RKO (cell line): ENCODE measurements around the gene DNAAF9.

Experiments used
- DNase-seq: peaks from one replicate; pipeline ENCODE4 v3.0.0-alpha.2; 2016; ENCODE audit warnings: low spot score

Gene DNAAF9

GRCh38 chr20:3410464-3410863 lies 3.0 kb upstream of the DNAAF9 start:
- no peak for DNase-seq

- DNase-seq = no peak
Observed at GRCh38 chr20:3409417-3409816, 1.9 kb upstream of the DNAAF9 start.

GRCh38 chr20:3407771-3408637 lies 535 bp upstream of the DNAAF9 start:
- DNase-seq = no peak

- DNase-seq = no peak
Observed at GRCh38 chr20:3406481-3407039, 909 bp downstream of the DNAAF9 start.

GRCh38 chr20:3405696-3406358 lies 1.6 kb downstream of the DNAAF9 start:
- DNase-seq = no peak

GRCh38 chr20:3405139-3405538 lies 2.3 kb downstream of the DNAAF9 start:
- no peak for DNase-seq

- DNase-seq = no peak
Observed at GRCh38 chr20:3404402-3404801, 3.1 kb downstream of the DNAAF9 start.

- no peak for DNase-seq
Observed at GRCh38 chr20:3403741-3404140, 3.7 kb downstream of the DNAAF9 start.

GRCh38 chr20:3402453-3402852 lies 5.0 kb downstream of the DNAAF9 start:
- DNase-seq = no peak

- DNase-seq = no peak
Observed at GRCh38 chr20:3400260-3401155, 7.0 kb downstream of the DNAAF9 start.

- peak; percentile 7 for DNase-seq
Observed at GRCh38 chr20:3398681-3399252, 8.7 kb downstream of the DNAAF9 start.

- DNase-seq = no peak
Observed at GRCh38 chr20:3396492-3396891, 11.0 kb downstream of the DNAAF9 start.

- no peak for DNase-seq
Observed at GRCh38 chr20:3392756-3393155, 14.7 kb downstream of the DNAAF9 start.

GRCh38 chr20:3390759-3391425 lies 16.6 kb downstream of the DNAAF9 start:
- no peak for DNase-seq

- no peak for DNase-seq
Observed at GRCh38 chr20:3383878-3384495, 23.5 kb downstream of the DNAAF9 start.

GRCh38 chr20:3382836-3383235 lies 24.6 kb downstream of the DNAAF9 start:
- DNase-seq = no peak

- no peak for DNase-seq
Observed at GRCh38 chr20:3380228-3381070, 27.0 kb downstream of the DNAAF9 start.

- DNase-seq = no peak
Observed at GRCh38 chr20:3378138-3378537, 29.3 kb downstream of the DNAAF9 start.

GRCh38 chr20:3377644-3378043 lies 29.8 kb downstream of the DNAAF9 start:
- no peak for DNase-seq

GRCh38 chr20:3374296-3374695 lies 33.2 kb downstream of the DNAAF9 start:
- no peak for DNase-seq
